CD4-positive, alpha-beta T cell (primary cell): ENCODE measurements around the gene KCNQ1. TPM values are rescaled to one million over a fixed set of nuclear protein-coding genes. Genes with fewer than 3 reads are reported as not detected.

ENCODE experiments used
- ATAC-seq: fragments of 200-7000 bp; cut with Tn5 transposase; one replicate; pipeline ENCODE4 v1.10.0; 2022; ENCODE audit warnings: mild to moderate bottlenecking; ENCODE audit not compliant: poor library complexity
- CTCF ChIA-PET: fragments of 350-600 bp; sonication (Branson Sonifier 250); formaldehyde crosslinking; loops from one replicate; lab custom pipeline; 2021; ENCODE audit warnings: antibody characterized with exemption, inconsistent platforms; lab: Charles Lee
- POLR2A ChIA-PET: fragments of 350-600 bp; sonication (Branson Sonifier 250); formaldehyde crosslinking; loops from one replicate; lab custom pipeline; 2021; ENCODE audit warnings: antibody characterized with exemption, inconsistent platforms; lab: Charles Lee
- DNase-seq, 14 experiments: peaks; one replicate each; pipeline ENCODE4 v3.0.0-alpha.2; 2013 to 2020; ENCODE audit warnings: mixed read lengths in 2 of 14
- H3K27ac ChIP-seq, 2 donors: one replicate each; pipeline versions ENCODE4 v1.5.1 to v1.7.0; 2013; ENCODE audit warnings: low read length in 2 of 2, low read depth in 1 of 2, mild to moderate bottlenecking in 1 of 2
- H3K27me3 ChIP-seq, 2 experiments: 1 replicate in 1 of 2; 2 replicates in 1 of 2; pipeline versions ENCODE4 v1.6.1 to v1.7.0; 2013; ENCODE audit warnings: low read length in 2 of 2, control low read depth in 1 of 2, mild to moderate bottlenecking in 1 of 2, moderate library complexity in 1 of 2; ENCODE audit not compliant: insufficient read depth in 2 of 2, control insufficient read depth in 1 of 2
- H3K36me3 ChIP-seq: one replicate; pipeline ENCODE4 v1.6.1; 2013; ENCODE audit warnings: low read length, control low read depth; ENCODE audit not compliant: insufficient read depth
- H3K4me1 ChIP-seq: one replicate; pipeline ENCODE4 v1.6.1; 2013; ENCODE audit warnings: low read length, control low read depth; ENCODE audit not compliant: insufficient read depth
- H3K4me3 ChIP-seq: one replicate; pipeline ENCODE4 v1.5.1; 2013; ENCODE audit warnings: mild to moderate bottlenecking, low read length, moderate library complexity
- H3K9me3 ChIP-seq, 2 experiments: 1 replicate in 1 of 2; 2 replicates in 1 of 2; pipeline versions ENCODE4 v1.6.1 to v1.7.0; 2013; ENCODE audit warnings: low read length in 2 of 2, mild to moderate bottlenecking in 2 of 2, control low read depth in 1 of 2, moderate library complexity in 1 of 2; ENCODE audit not compliant: control insufficient read depth in 1 of 2, insufficient read depth in 1 of 2
- H3K27ac Mint-ChIP-seq: one replicate; pipeline ENCODE4 v1.8.0; 2020; ENCODE audit warnings: mixed read lengths
- H3K27me3 Mint-ChIP-seq: one replicate; pipeline ENCODE4 v1.8.0; 2021; ENCODE audit warnings: mixed read lengths
- H3K36me3 Mint-ChIP-seq: one replicate; pipeline ENCODE4 v1.8.0; 2021; ENCODE audit warnings: low read depth, mixed read lengths
- H3K4me1 Mint-ChIP-seq: one replicate; pipeline ENCODE4 v1.8.0; 2021; ENCODE audit warnings: low read depth, mixed read lengths
- H3K4me3 Mint-ChIP-seq: one replicate; pipeline ENCODE4 v1.8.0; 2020; ENCODE audit warnings: mild to moderate bottlenecking, mixed read lengths
- H3K9me3 Mint-ChIP-seq: one replicate; pipeline ENCODE4 v1.8.0; 2020; ENCODE audit warnings: mixed read lengths
- intact Hi-C, 2 experiments: fragments of 100-400 bp; cut with DNase I in 1 of 2; cut with micrococcal nuclease in 1 of 2; formaldehyde crosslinking; loops; one replicate each; pipeline versions ENCODE4 v1.15.1 to v1.9.0; 2023 to 2025; cut with DNase I, micrococcal nuclease
- total RNA-seq, 174 experiments: library from RNA in 2 of 174; stranded (reverse) in 2 of 174; gene quantifications; one replicate each; pipeline ENCODE4 v1.2.3 and lab custom pipeline; 2021 to 2026
- TF ChIP-seq, protein P1 (sequence below): fragments of 200-600 bp; IDR thresholded peaks from one replicate; pipeline ENCODE4 v1.8.0; 2022; ENCODE audit warnings: antibody characterized with exemption, mild to moderate bottlenecking

Gene KCNQ1
- total RNA-seq, 2 experiments from 2014 or later: 31.3 to 33.1 TPM

DNA sequence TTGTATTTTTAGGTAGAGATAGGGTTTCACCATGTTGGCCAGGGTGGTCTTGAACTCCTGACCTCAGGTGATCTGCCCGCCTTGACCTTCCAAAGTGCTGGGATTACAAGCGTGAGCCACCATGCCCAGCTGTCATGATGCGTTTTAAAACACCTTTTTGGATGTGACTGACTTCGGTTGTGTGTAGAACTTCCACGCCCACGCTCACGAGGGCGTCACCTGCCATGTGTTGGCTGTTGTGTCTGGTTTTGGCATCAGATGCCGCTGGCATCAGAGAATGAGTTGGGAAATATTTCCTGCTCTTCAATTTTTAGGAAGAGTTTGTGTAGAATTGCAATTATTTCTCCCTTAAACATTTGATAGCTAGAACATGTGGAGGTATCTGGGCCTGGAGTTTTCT, 109.1 kb downstream of the KCNQ1 start:
- DNase-seq (no peak), ATAC-seq (no peak)
- no peak overlapping the region for H3K27ac Mint-ChIP-seq
- TF ChIP-seq, protein P1, sequence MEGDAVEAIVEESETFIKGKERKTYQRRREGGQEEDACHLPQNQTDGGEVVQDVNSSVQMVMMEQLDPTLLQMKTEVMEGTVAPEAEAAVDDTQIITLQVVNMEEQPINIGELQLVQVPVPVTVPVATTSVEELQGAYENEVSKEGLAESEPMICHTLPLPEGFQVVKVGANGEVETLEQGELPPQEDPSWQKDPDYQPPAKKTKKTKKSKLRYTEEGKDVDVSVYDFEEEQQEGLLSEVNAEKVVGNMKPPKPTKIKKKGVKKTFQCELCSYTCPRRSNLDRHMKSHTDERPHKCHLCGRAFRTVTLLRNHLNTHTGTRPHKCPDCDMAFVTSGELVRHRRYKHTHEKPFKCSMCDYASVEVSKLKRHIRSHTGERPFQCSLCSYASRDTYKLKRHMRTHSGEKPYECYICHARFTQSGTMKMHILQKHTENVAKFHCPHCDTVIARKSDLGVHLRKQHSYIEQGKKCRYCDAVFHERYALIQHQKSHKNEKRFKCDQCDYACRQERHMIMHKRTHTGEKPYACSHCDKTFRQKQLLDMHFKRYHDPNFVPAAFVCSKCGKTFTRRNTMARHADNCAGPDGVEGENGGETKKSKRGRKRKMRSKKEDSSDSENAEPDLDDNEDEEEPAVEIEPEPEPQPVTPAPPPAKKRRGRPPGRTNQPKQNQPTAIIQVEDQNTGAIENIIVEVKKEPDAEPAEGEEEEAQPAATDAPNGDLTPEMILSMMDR: no peak
- ChIA-PET CTCF (interaction anchor here (2.0 kb wide), 1 partner anchor 22 kb away, joined by 9 read pairs; no protein-coding TSS in a partner anchor), POLR2A (no interaction called here)
- H3K9me3 ChIP-seq: peaks cover 0 to 5% of the 10 kb centered on the region in 2 experiments
- intact Hi-C loops: no loop called here
- no peaks in the 10 kb centered on the region for H3K27me3 Mint-ChIP-seq
- H3K9me3 Mint-ChIP-seq: no peaks in the 10 kb centered on the region
- peaks cover 4% of the 10 kb centered on the region for H3K4me1 ChIP-seq
- H3K4me3 Mint-ChIP-seq: no peak overlapping the region
- peaks cover 28% of the 10 kb centered on the region for H3K4me1 Mint-ChIP-seq
- peaks cover 7% of the 10 kb centered on the region for H3K36me3 Mint-ChIP-seq
- H3K27me3 ChIP-seq: no peaks in the 10 kb centered on the region
- no peaks in the 10 kb centered on the region for H3K36me3 ChIP-seq
- no peak overlapping the region for H3K4me3 ChIP-seq
- H3K27ac ChIP-seq: no peak overlapping the region

DNA sequence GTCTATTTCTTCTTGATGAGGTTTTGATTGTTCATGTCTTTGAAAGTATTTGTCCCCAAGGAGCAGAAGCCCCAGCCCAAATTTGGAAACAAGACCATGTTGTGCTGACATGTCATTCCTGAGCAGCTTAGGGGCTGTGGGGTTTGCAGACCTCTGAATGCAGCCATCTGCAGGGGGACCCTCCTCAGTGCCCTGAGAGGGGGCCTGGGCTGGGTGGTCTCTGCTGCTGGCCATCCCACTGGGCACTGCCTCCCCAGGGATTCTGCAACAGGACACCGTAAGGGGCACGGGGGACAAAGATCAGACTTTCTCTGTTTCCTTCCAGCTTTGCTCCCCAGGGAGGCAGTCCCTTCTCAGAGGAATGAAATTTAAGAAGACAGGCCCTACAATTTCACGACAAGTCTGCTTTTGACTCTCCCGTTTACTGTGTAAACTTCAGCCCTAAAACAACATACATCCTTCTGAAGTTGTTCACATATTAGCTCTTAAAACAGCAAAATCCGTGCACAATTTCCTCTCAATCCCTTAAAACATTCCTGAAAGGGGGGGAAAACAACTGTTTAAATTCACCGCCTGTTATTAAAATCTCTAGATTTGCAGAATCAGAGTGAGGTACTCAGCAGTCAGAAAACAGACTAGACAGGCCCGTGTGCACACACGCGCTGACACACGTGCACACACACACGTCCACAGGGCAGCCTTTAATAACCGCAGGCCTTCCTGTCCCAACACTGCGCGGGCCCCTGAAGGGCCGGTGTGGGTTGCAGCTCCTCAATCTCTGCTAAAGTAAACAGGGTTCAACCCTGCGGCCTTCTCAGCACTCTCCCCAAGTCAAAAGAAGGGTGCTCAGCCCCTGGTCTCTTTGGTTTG, 109.8 kb downstream of the KCNQ1 start:
- DNase-seq: no peak
- no peaks in the 10 kb centered on the region for H3K27me3 Mint-ChIP-seq
- TF ChIP-seq, protein P1: no peak
- Histone ChIP-seq H3K27me3 (no peaks in the 10 kb centered on the region), H3K27ac (no peak overlapping the region), H3K36me3 (no peaks in the 10 kb centered on the region), H3K4me3 (no peak overlapping the region), H3K4me1 (peaks cover 11% of the 10 kb centered on the region), H3K9me3 (peaks cover 0 to 5% of the 10 kb centered on the region in 2 experiments)
- no peak for ATAC-seq
- CTCF ChIA-PET: interaction anchor here (2.0 kb wide), 1 partner anchor 22 kb away, joined by 9 read pairs; no protein-coding TSS in a partner anchor
- peaks cover 28% of the 10 kb centered on the region for H3K4me1 Mint-ChIP-seq
- H3K27ac Mint-ChIP-seq: no peak overlapping the region
- no peaks in the 10 kb centered on the region for H3K9me3 Mint-ChIP-seq
- H3K36me3 Mint-ChIP-seq: peaks cover 7% of the 10 kb centered on the region
- POLR2A ChIA-PET: no interaction called here
- no peak overlapping the region for H3K4me3 Mint-ChIP-seq
- intact Hi-C loops: no loop called here

DNA sequence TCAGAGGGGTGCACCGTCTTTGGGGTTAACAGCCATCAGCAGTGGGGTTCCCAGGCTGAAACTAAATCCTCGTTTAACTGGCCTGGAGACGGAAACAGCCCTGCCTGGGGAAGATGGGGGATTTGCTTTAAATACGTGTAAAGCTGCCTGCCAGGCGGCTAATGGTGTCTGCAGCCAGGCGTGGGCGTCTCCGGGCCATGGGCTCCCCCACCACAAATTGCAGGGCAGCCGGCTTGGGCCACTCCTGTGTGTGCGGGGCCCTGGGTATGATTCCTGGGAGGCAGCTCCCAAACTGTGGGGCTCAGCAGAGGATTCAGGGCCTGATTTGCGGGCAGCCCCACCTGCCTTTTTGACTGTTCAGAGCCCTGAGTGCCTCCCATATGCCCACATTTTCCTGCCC, 110.5 kb downstream of the KCNQ1 start:
- Mint-ChIP-seq H3K4me3 (no peak overlapping the region), H3K27ac (no peak overlapping the region), H3K9me3 (no peaks in the 10 kb centered on the region), H3K4me1 (peaks cover 28% of the 10 kb centered on the region), H3K27me3 (no peaks in the 10 kb centered on the region), H3K36me3 (peaks cover 7% of the 10 kb centered on the region)
- DNase-seq (no peak), ATAC-seq (no peak)
- ChIA-PET CTCF (no interaction called here), POLR2A (no interaction called here)
- Histone ChIP-seq H3K9me3 (peaks cover 0 to 4% of the 10 kb centered on the region in 2 experiments), H3K27ac (no peak overlapping the region), H3K27me3 (no peaks in the 10 kb centered on the region), H3K36me3 (no peaks in the 10 kb centered on the region), H3K4me3 (no peak overlapping the region), H3K4me1 (peaks cover 14% of the 10 kb centered on the region)
- intact Hi-C loops: no loop called here
- TF ChIP-seq, protein P1: no peak
